Measurements from ENCODE around the gene FARSB.
"Not testable (repeated sequence)": the region's sequence is repeated elsewhere in the genome, so short reads cannot be mapped to it uniquely, and the experiment has no call there.

FARSB gene

DNA sequence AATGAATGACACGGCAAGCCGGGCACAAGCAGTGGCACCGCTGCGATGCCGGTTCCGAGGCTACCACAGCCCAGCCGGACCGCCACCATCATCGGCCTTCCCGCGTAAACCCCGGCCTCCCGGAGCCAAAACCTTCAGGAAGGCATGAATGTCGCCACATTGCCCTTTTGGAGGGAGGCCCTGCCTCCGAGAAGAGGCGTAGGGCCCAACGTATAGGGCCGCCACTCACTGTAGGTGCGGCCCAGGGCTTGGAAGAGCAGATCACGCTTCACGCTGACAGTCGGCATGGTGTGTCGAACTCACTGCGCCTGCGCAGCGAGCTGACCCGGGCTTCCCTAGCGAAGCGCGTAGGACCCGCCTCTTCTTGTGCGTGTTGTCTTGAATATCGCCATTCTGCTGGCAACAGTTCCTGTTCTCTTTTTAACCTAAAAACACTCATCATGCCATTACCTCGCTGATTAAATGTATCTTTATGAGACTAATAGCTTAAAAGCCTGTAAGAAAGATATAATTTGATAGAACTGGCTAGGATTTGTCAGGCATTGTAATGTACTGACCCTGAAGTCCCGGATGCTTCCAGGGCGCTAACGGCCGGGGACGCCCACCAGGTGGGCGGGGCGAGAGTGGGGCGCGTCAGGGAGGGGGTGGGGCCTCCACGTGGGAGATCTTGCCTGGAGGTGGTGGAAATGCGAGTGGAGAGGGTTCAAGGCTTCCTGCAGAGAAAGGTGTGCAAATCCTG, at the start of gene FARSB:
Gene FARSB, minus strand, starts transcription at position 306 of the 739 bp plus-strand sequence. Its CDS starts 19 bp downstream, at position 287.
- DNase-seq = peak; percentile 90

DNA sequence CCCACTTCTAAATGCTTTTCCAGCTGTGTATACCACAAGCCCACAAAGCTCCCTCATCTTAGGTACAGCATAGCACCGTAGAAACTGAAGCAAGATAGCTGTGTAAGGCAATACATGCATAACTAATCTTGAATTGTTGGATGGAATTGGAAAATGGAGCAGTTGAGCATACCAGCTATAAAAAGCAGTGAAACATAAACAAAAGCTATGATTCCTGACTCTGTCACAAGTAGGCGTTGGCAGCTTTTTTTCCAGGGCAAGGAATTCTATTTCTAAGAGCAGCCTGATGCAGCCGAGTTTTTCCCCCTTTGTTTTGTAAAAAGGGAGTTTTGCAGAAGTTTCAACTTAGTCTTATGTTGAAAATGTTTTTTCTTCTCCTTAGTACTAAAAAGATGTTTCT, 48.0 kb upstream of the FARSB start:
- no peak for DNase-seq

DNA sequence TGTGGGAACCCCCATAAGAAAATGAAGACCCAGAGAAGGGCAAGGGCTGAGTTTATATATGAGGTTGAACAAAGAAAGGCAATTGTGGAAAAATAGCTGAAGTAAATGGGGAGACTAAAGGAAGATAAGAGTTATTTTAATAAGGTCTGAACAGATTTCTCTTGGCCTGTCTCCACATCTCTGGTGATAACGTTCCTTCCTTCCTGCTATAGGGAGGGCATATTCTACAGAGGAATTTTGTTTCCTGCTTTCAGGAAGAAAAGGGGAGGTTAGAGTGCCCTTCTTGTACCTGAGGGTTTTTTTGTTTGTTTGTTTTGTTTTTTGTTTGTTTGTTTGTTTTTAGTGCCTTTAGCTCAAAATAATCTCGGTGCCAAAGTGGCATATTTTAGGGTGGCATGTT, 47.2 kb upstream of the FARSB start:
- no peak for DNase-seq

DNA sequence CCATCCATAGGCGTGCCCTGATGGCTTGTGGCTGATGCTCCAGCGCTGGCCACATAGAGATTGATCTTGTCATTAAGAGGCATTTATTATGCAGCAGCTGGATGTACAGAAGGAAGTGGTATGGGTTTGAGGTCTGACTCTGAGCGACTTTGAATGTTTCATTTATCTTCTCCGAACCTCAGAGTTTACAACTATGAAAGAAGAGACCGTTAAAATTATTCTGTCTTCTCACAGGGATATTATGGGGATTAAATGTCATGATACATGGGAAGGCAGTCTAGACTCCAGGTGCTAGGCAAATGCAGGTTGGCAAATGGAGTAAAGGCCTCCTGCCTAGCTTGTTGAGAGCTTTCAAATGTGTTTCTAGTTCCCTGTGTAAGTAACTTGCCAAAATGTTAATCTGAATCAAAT, 45.8 kb upstream of the FARSB start:
- DNase-seq = no peak

DNA sequence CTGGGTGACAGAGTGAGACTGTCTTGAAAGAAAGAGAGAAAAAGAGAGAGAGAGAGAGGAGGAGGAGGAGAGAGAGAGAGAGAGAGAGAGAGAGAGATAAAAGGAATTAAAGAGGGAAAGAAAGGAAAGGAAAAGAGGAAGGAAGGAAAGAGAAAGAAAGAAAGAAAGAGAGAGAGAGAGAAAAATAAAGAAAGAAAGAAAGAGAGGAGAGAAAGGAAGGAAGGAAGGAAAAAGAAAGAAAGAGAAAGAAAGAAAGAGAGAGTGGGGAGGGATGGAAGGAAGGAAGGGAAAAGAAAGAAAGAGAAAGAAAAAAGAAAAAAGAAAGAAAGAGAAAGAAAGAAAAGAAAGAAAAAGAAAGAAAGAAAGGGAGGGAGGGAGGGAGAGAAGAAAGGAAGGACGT, 45.3 kb upstream of the FARSB start:
- DNase-seq = no peak

DNA sequence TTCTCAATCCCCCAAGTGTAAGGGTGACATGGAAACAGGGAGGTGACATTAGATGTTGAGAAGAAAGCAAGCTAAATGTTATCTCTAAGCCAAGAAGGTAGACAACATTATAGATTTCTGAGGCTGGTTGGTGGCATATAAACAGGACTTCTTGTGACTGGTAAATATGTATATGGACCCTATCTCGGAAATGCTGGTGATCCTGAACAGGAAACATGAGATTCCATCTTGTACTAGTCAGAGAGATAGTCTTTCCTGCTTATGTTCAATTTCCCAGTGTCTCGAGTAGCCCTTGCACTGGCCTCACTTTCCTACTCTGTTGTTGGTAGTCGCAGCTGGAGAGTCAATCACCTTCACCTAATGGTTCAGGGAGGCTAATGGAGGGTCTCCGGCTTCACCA, 42.4 kb upstream of the FARSB start:
- no peak for DNase-seq

DNA sequence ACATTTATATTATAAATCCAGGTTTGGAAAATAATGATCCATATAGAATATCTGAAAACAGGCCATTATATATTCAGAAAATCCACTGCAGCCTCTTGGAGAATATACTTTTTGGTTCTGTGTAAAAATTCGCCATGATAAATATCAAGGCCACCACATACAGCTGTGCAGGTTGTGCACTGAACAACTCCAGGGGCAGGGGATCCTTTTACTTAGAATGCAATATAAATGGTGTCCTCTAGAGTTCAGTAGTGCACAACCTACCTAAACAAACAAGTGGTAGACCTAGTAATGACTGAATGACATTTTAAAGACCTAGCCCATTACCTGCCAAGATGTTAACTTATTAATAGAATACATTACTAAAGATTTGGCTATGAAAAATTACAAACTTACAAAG, 37.9 kb upstream of the FARSB start:
- no peak for DNase-seq

DNA sequence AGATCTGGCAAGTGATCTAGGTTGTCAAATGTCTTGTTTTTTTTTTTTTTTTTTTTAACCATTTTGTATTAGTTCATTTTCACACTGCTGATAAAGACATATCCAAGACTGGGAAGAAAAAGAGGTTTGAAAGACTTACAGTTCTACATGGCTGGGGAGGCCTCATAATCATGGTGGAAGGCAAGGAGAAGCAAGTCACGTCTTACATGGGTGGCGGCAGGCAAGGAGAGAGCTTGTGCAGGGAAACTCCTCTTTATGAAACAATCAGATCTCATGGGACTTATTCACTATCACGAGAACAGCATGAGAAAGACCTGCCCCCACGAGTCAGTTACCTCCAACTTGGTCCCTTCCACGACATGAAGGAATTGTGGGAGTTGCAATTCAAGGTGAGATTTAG, 37.5 kb upstream of the FARSB start:
- not testable (repeated sequence) for DNase-seq

DNA sequence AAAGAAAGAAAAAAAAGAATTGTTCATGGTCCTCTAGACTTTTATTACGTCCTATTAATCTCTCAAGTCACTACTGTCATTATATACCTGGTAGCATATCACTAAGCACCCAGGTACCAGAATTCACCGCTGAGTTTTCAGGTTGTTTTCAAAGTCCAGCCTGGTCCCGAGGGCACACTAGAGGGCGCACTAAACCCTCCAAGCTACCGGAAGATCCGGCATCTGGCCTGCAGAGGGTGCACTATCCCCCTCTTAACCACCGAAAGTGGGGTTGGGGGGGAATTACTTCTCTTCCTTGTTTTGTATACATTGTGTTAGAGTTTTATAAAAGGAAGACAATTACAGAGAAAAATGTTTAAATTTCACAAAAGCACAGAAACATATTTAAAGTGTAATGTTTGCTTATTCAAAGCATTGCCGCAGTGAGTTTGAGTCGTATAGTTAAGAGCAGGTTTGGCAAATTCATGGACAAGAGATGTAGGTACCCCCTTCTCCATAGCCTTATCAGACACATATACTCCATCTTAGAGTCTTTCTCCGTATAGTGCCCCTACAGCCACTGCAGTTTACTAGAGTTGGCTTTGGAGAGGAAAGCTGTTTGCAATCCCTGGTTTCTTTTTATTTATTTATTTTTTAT, 34.8 kb upstream of the FARSB start:
- DNase-seq = peak; percentile 60

DNA sequence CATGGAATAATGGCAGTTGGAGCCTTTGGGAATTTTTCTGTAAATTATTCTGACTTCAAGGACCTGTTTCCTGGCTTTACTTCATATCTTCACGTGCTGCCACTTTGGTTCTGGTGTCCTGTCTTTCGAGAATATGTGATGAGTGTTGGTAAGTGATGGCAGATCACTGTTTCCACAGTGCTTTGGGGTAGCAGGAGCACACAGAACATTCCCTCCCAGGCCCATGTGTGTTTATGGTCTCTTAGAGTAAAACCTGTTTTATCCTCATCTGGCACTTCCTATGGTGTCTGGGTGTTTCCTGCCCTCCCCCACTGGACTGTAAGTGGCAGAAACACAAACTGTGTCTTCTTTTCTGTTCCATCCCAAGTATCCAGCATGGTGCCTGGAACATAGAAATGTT, 33.4 kb upstream of the FARSB start:
- no peak for DNase-seq

DNA sequence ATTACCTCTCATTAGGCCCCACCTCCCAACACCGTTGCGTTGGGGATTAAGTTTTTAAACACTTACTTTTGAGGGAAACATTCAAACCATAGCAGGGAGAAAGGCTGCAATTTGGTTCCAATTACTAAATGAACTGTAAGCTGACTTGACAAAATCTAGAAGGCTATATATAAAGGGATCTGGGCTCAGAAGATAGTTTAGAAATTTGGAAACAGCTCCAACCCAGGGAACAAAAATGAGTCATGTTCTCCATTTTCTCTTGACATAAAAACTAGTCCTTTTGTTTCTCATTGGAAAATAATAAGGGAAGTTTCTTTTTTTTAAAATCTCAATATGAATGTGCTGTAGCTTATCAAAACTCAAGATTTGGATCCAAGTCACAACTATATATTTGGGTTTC, 33.0 kb upstream of the FARSB start:
- DNase-seq = no peak

DNA sequence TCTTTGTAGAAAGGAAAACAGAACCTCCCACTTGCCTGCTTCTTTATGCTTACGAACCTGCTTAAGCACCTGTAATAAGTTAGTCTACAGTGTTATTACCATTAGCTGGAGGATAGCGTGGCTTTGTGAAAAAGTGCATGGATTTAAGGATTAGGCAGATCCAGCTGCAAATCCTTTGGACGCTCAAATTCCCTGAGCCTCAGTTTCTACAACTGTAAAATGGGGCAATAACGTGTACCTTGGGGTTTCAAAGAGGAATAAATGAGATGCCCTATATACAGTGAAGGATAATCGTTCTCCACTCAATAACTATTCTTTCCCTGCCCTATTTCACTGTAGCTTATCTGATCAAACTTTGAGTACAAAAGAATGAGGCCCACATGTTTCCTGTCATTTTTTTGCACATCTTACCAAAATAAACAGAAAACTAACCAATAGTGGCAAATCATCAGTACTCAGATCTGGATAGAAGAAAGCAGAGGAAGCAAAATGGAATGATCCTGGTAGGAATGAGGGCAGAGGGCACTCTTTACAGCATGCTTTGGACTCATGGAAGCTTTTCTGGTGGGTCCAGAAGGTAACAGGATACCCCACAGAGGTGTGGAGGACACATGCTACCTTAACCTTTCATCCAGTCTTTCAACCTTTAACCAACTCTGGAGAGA, 30.3 kb upstream of the FARSB start:
- DNase-seq = no peak

DNA sequence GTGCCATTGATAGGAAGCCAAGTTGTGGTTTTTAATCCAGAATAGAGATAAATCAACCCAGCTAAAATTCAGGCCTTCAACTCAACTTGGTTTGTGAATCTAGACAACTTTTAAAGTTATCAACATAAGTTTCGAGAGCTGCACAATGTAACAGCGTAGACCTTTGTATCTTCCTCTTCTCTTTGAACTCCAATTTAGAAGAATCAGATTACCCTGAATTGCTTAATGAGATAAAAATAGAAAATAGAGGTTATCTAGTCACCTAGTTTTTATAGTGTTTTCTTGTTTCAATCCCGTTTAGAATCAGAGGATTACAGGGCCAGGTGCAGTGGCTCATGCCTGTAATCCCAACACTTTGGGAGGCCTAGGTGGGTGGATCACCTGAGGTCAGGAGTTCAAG, 27.9 kb upstream of the FARSB start:
- DNase-seq = no peak

DNA sequence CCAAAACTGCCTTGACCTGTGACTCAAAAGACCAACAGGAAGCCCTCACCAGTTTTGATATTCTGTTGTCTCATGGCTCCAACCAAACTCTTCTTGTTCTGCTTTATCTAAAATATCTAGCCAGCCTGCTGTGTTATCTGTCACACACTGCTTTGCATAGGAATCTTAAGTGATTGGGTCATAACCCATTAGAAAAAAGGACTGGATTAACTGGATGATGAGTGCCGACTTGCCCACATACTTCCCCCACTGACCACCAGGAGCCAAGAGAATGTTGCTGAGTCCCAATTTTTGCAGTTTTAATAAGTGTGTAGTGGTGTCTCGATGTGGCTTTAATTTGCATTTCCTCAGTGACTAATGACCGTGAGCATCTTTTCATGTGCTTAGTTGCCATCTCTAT, 22.1 kb upstream of the FARSB start:
- no peak for DNase-seq

DNA sequence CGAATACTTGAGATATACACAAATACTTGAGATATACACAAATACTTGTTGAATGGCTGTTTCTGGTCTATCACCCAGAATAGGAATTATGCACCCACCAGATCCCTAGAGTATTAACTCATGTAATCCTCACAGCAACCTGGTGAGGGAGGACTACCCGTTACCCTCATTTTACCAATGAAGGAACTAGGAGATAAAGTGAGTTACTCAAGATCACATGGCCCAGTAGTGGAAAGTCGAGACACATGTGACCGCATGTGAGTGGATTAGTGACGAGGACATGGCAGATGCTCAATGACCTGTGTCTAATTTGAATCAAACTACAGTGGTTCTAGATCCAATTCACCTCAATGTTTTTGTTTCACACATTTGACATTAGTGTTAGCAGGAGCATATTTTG, 18.0 kb upstream of the FARSB start:
- no peak for DNase-seq

DNA sequence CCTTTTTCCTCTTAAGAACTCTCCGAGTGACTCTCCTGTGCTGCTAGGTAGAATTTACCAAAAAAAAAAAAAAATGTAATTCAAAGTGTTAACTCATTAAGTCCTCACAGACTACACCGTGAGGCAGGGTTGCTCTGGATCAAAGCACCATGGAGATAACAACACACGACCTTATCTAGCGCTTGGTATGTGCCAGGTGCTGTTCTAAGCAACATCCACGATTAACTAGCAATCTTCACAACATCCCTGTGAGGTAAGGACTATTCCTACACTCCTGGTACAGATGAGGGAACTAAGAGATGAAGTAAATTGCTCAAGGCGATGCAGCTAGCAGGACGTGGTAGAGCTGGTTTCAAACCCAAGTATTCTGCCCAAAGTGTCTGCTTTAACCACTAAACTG, 17.4 kb upstream of the FARSB start:
- no peak for DNase-seq

DNA sequence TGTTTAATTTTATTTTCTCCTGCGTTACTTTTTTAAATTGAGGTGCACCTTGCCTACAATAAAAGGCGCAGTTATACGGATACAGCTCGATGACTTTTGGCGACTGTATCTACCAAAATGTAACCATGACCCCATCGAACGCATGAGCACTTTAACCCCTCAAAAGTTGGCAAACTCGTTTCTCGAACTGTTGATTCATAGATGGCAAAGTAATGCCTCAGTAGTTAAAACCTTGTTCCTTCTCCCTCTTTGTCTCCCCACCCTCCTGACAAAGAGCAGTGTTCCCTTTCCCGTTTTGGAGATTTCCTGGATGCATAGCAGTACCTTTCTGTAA, 16.1 kb upstream of the FARSB start:
- DNase-seq = no peak

DNA sequence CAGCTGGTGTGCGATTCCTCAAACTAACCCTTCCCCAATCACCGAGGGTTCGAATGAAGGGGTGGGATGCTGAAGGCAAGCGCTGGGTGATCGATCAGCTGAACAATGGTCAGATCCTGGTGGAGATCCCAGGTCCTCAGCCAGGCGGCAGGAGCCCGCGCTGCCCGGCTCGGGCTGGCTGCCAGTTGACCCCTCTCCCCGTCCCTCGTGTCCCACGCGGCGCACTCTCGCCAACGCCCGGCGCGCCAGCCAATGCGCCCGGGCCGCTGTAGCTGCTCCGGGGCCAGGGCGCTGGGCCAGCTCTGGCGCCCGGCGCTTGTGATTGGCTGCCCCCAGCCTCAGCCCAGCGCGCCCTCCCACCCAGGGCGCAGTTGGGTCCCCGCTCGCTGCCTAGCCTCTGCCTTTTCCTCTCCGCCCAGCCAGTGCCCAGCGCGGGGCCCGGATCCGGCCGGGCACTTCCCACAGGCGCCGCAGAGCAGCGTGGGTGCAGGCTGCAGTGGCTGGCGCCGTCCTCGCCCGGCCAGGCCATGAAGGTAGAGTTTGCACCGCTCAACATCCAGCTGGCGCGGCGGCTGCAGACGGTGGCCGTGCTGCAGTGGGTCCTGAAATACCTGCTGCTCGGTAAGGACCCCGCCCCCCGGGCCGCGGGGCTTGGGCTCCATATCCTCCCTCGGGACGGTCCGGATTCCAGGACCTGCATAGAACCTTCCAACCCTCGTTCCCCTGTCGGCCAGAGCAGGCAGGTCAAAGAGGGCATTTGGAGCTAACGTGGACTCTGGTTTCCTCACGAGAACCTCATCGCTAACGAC, 15.6 kb upstream of the FARSB start, which contains the start of gene MOGAT1:
Gene MOGAT1, plus strand, starts transcription at position 400 of the 809 bp plus-strand sequence. Its CDS starts 128 bp downstream, at position 528.
- no peak for DNase-seq

DNA sequence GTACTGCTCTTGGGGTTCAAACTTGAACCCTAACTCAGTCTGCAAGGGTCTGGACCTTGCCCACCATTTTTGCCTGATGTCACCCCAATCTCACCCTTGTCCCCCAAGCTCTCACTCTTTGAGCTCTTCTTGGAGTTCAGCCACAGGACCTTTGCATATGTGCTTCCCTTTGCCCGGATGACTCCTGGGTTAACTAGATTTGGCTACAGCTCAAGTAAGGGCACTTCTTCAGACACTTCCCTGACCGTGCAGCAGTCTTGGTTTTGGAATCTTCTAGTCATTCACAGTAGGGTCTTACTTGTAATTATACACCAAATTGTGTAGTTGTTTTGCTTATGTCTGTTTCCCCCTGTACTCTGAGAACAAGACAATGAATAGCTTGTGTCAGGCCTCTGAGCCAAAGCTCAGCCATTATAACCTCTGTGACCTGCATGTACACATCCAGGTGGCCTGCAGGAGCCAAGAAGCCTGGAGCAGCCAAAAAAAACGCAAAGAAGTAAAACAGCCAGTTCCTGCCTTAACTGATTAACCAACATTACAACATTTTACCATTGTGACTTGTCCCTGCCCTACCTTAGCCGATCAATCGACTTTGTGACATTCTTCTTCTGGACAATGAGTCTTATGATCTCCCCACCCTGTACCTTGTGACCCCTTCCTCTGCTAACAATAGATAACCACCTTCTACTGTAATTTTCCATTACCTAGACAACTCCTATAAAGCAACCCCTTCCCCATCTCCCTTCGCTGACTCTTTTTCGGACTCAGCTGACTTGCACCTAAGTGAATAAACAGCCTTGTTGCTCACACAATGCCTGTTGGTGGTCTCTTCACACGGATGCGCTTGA, 14.5 kb upstream of the FARSB start:
- DNase-seq = no peak

DNA sequence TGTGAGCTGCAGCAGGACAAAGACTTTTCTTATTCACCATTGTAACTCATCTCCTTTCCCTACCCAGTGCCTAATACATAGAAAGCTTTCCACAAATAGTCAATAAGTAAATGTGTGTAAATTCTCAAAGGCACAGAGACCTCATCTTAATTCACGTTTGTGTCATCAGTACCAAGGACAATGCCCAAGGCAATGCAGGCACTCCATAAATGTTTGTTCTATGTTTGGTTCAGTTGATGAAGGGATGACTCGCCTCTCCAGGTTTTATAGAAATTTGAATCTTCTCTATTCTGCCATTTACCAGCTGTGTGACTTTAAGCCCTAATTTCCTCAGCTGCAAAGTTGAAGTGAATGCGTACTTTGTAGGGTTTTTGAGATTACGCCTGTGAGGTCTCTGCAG, 13.5 kb upstream of the FARSB start:
- DNase-seq = no peak

DNA sequence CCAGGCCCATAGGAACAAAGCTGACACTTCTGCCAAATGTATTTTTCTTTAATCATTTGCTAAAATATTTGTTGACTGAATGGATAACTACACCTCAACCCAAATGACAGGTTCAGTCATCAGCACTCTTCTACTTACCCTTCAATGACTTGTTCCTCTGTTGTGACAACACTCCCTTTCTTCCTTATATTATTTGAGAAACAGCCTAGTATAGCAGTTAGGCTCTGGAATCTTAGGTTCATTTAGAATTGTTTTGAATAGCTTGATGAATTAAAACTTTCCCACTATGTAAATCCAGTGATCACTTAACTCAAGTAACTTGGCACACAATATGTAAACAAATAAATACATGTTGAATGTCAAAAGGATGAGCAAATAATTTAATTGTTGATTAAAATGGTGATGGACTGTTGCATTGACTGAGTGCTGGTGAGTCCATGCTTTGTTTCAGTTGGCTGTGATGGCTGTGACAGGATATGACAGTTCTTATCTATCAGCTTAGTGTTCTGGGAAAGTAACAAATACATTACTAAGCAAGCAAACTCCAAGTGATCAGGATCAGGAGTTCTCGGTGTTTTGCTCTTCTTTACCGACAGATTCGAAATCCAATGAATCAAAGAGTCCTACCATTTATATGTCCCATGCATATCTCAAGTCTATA, 12.7 kb upstream of the FARSB start:
- DNase-seq = no peak

DNA sequence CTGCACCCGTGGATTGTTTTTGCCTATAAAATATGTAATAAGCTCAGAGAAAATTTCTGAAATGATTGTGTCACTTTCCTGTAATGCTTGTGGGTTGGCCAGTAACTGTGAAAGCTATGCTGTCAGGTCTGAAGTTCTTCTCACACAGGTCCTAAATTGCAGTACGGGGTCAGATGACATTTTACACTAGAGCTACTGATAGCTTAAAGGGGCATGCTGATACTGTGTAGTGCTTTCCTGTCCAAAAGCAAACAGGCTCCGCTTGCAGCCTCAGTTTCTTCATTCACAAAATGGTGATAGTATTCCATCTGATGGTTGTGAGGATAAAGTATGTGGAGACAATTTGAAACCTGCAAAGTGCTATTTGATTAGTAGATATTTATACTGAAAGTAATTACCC, 7.6 kb upstream of the FARSB start:
- no peak for DNase-seq

Measured in GDM1 (cell line).